H9 (cell line): ENCODE data around the gene CYFIP1. TPM values are rescaled to one million over a fixed set of nuclear protein-coding genes. Genes with fewer than 3 reads are reported as not detected.

Experiments used
- DNase-seq: peaks from one replicate; pipeline ENCODE4 v3.0.0-alpha.2; 2017
- H2AFZ ChIP-seq: one replicate; pipeline ENCODE4 v1.6.1; 2013; ENCODE audit warnings: mild to moderate bottlenecking, low read length, control low read depth, moderate library complexity
- H2AK5ac ChIP-seq: 2 replicates; pipeline ENCODE4 v1.6.1; 2013; ENCODE audit warnings: low read length, control low read depth, mixed read lengths; ENCODE audit not compliant: insufficient read length
- H2BK120ac ChIP-seq: one replicate; pipeline ENCODE4 v1.6.1; 2013; ENCODE audit warnings: low read depth, mild to moderate bottlenecking, low read length, control low read depth, inconsistent platforms; ENCODE audit not compliant: poor library complexity, severe bottlenecking
- H2BK12ac ChIP-seq: 2 replicates; pipeline ENCODE4 v1.6.1; 2013; ENCODE audit warnings: low read length, control low read depth, mixed read lengths, low read depth; ENCODE audit not compliant: insufficient read length
- H2BK15ac ChIP-seq: 2 replicates; pipeline ENCODE4 v1.6.1; 2013; ENCODE audit warnings: low read depth, low read length, control low read depth
- H2BK20ac ChIP-seq: one replicate; pipeline ENCODE4 v1.6.1; 2013; ENCODE audit warnings: low read depth, mild to moderate bottlenecking, low read length, control low read depth, inconsistent platforms; ENCODE audit not compliant: poor library complexity, severe bottlenecking
- H2BK5ac ChIP-seq: 2 replicates; pipeline ENCODE4 v1.6.1; 2013; ENCODE audit warnings: low read length, control low read depth, mixed read lengths; ENCODE audit not compliant: insufficient read length
- H3K14ac ChIP-seq: 2 replicates; pipeline ENCODE4 v1.6.1; 2013; ENCODE audit warnings: low read length, control low read depth; ENCODE audit not compliant: insufficient read depth
- H3K18ac ChIP-seq: 2 replicates; pipeline ENCODE4 v1.6.1; 2013; ENCODE audit warnings: low read depth, mild to moderate bottlenecking, mixed read lengths, low read length, control low read depth; ENCODE audit not compliant: insufficient read length
- H3K23ac ChIP-seq: 2 replicates; pipeline ENCODE4 v1.6.1; 2013; ENCODE audit warnings: low read length, control low read depth, mixed read lengths, low read depth; ENCODE audit not compliant: insufficient read length
- H3K23me2 ChIP-seq: 2 replicates; pipeline ENCODE4 v1.6.1; 2013; ENCODE audit warnings: low read depth, mild to moderate bottlenecking, mixed read lengths, low read length, control low read depth; ENCODE audit not compliant: insufficient read length, poor library complexity, severe bottlenecking
- H3K27ac ChIP-seq: 2 replicates; pipeline ENCODE4 v1.5.1; 2013; ENCODE audit warnings: low read length, control low read depth, mixed read lengths, low read depth; ENCODE audit not compliant: insufficient read length
- H3K27me3 ChIP-seq: 2 replicates; pipeline ENCODE4 v1.6.1; 2013; ENCODE audit warnings: low read length, control low read depth, inconsistent platforms; ENCODE audit not compliant: insufficient read depth
- H3K4ac ChIP-seq: 2 replicates; pipeline ENCODE4 v1.6.1; 2013; ENCODE audit warnings: low read depth, mild to moderate bottlenecking, control low read depth, inconsistent platforms, low read length, moderate library complexity
- H3K4me1 ChIP-seq: 2 replicates; pipeline ENCODE4 v1.6.1; 2013; ENCODE audit warnings: low read length, control low read depth, inconsistent platforms; ENCODE audit not compliant: insufficient read depth
- H3K4me2 ChIP-seq: 2 replicates; pipeline ENCODE4 v1.6.1; 2013; ENCODE audit warnings: low read length, control low read depth, mixed read lengths; ENCODE audit not compliant: insufficient read length, insufficient read depth
- H3K56ac ChIP-seq: 2 replicates; pipeline ENCODE4 v1.6.1; 2013; ENCODE audit warnings: low read depth, mild to moderate bottlenecking, mixed read lengths, low read length, control low read depth; ENCODE audit not compliant: insufficient read length
- H3K79me1 ChIP-seq: 2 replicates; pipeline ENCODE4 v1.6.1; 2013; ENCODE audit warnings: low read depth, mild to moderate bottlenecking, moderate library complexity, low read length, control low read depth, inconsistent platforms; ENCODE audit not compliant: insufficient read depth, poor library complexity, severe bottlenecking
- H3K79me2 ChIP-seq: 2 replicates; pipeline ENCODE4 v1.6.1; 2013; ENCODE audit warnings: low read length, control low read depth, inconsistent platforms; ENCODE audit not compliant: insufficient read depth
- H3K9ac ChIP-seq: 2 replicates; pipeline ENCODE4 v1.6.1; 2013; ENCODE audit warnings: low read length, control low read depth, mixed read lengths; ENCODE audit not compliant: insufficient read length; ENCODE audit errors: extremely low read depth
- H3K9me3 ChIP-seq: one replicate; pipeline ENCODE4 v1.6.1; 2013; ENCODE audit warnings: low read depth, low read length, inconsistent platforms; ENCODE audit not compliant: control insufficient read depth
- H3T11ph ChIP-seq: one replicate; pipeline ENCODE4 v1.6.1; 2013; ENCODE audit warnings: mild to moderate bottlenecking, low read length, control low read depth, inconsistent platforms
- H4K20me1 ChIP-seq: one replicate; pipeline ENCODE4 v1.6.1; 2013; ENCODE audit not compliant: control insufficient read depth, insufficient read length, insufficient read depth
- H4K5ac ChIP-seq: 2 replicates; pipeline ENCODE4 v1.6.1; 2013; ENCODE audit warnings: low read depth, mild to moderate bottlenecking, mixed read lengths, low read length, control low read depth; ENCODE audit not compliant: insufficient read length
- H4K8ac ChIP-seq: replicated peaks from 2 replicates; pipeline ENCODE4 v1.6.1; 2013; ENCODE audit warnings: low read length, control low read depth, mixed read lengths, low read depth; ENCODE audit not compliant: insufficient read length
- H4K91ac ChIP-seq: 2 replicates; pipeline ENCODE4 v1.6.1; 2013; ENCODE audit warnings: low read depth, mild to moderate bottlenecking, moderate library complexity, mixed read lengths, low read length, control low read depth; ENCODE audit not compliant: insufficient read length
- H3K27ac Mint-ChIP-seq, 3 experiments: 2 replicates in 2 of 3; 3 replicates in 1 of 3; pipeline ENCODE4 v1.8.0; 2020 to 2021; ENCODE audit warnings: mixed read lengths in 3 of 3, mild to moderate bottlenecking in 1 of 3, moderate library complexity in 1 of 3
- H3K27me3 Mint-ChIP-seq: 2 replicates; pipeline ENCODE4 v1.8.0; 2021; ENCODE audit warnings: low read depth, mild to moderate bottlenecking, moderate library complexity, mixed read lengths
- H3K36me3 Mint-ChIP-seq, 3 experiments: 2 replicates in 2 of 3; 3 replicates in 1 of 3; pipeline ENCODE4 v1.8.0; 2020 to 2021; ENCODE audit warnings: low read depth in 3 of 3, mixed read lengths in 3 of 3; ENCODE audit not compliant: insufficient read depth in 1 of 3
- H3K4me1 Mint-ChIP-seq, 2 experiments: 2 replicates each; pipeline ENCODE4 v1.8.0; 2020; ENCODE audit warnings: mixed read lengths in 2 of 2
- H3K4me3 Mint-ChIP-seq, 2 experiments: 2 replicates in 1 of 2; 3 replicates in 1 of 2; pipeline ENCODE4 v1.8.0; 2020 to 2021; ENCODE audit warnings: mild to moderate bottlenecking in 2 of 2, mixed read lengths in 2 of 2, moderate library complexity in 1 of 2
- H3K9me3 Mint-ChIP-seq, 2 experiments: 2 replicates in 1 of 2; 3 replicates in 1 of 2; pipeline ENCODE4 v1.8.0; 2020; ENCODE audit warnings: mild to moderate bottlenecking in 2 of 2, mixed read lengths in 2 of 2, moderate library complexity in 1 of 2
- CTCF ChIP-seq: fragments of 200-600 bp; sonication (generic); conservative IDR thresholded peaks from 3 replicates; pipeline ENCODE4 v1.8.0; 2021; ENCODE audit warnings: antibody characterized with exemption, mild to moderate bottlenecking
- WGBS: extraction: QIAGEN DNeasy Blood & Tissue Kit; methylation state at CpG from one replicate; pipeline ENCODE4 v1.1.7; 2013; ENCODE audit warnings: missing lambda C conversion rate, low lambda C conversion rate, mixed read lengths; ENCODE audit not compliant: insufficient read length; ENCODE audit errors: extremely low coverage; 5-methylcytosine and 5-hydroxymethylcytosine counted together
- total RNA-seq: library from RNA; stranded (reverse); gene quantifications from 2 replicates; pipeline ENCODE4 v1.2.1, GENCODE V29; 2021

The CYFIP1 gene
- total RNA-seq, 1 experiment from 2014 or later = 71.2 TPM

GRCh38 chr15:22918596-22919140 lies 61.5 kb downstream of the CYFIP1 start:
- Histone ChIP-seq H3T11ph (no peak overlapping the region), H3K9me3 (no peaks in the 10 kb centered on the region), H2BK20ac (no peak overlapping the region), H2BK12ac (no peak overlapping the region), H3K4ac (no peak overlapping the region), H2BK5ac (no peak overlapping the region), H4K5ac (no peak overlapping the region), H3K23ac (no peak overlapping the region), H3K4me1 (no peaks in the 10 kb centered on the region), H3K27ac (no peak overlapping the region), H3K79me2 (no peaks in the 10 kb centered on the region), H3K4me2 (no peak overlapping the region), H3K56ac (no peak overlapping the region), H2BK15ac (no peak overlapping the region), H2AK5ac (no peak overlapping the region), H3K23me2 (no peaks in the 10 kb centered on the region), H3K18ac (no peak overlapping the region), H2AFZ (no peak overlapping the region), H4K8ac (no peak overlapping the region), H4K91ac (no peak overlapping the region), H2BK120ac (no peak overlapping the region), H3K27me3 (no peaks in the 10 kb centered on the region), H4K20me1 (no peaks in the 10 kb centered on the region), H3K79me1 (no peaks in the 10 kb centered on the region), H3K9ac (no peak overlapping the region), H3K14ac (no peak overlapping the region)
- Mint-ChIP-seq H3K4me3 (no peak overlapping the region), H3K27ac (peak overlapping the region in 1 of 3 experiments; percentile 16; a peak in 1 of 7 replicates), H3K9me3 (no peaks in the 10 kb centered on the region), H3K4me1 (peaks cover 2 to 3% of the 10 kb centered on the region in 2 experiments; a peak in 1 of 4 replicates), H3K36me3 (peaks cover 4 to 34% (median 14%) of the 10 kb centered on the region in 3 experiments; a peak in 6 of 7 replicates), H3K27me3 (no peaks in the 10 kb centered on the region)
- no peak for TF ChIP-seq CTCF
- DNase-seq = no peak
- WGBS = no CpG with 5 or more reads among the region's 25 CpGs
